HepG2 (cell line): ENCODE data around the gene NPR3. TPM values are rescaled to one million over a fixed set of nuclear protein-coding genes. Genes with fewer than 3 reads are reported as not detected.

Experiments used
- ATAC-seq: fragments of 200-7000 bp; cut with Tn5 transposase; 3 replicates; pipeline ENCODE4 v1.9.1; 2020; ENCODE audit warnings: mild to moderate bottlenecking, moderate library complexity
- BruUV-seq: library from RNA; stranded (reverse); fragments of 400-500 nt; replicated peaks from 2 replicates; lab custom pipeline; 2021; lab: Mats Ljungman, UMichigan
- CTCF ChIA-PET: fragments of 300-600 bp; formaldehyde crosslinking; extraction: SDS; loops from one replicate; lab custom pipeline; 2021; ENCODE audit warnings: low total read pairs, inconsistent platforms, low intra/inter-chr PET ratio; lab: Yijun Ruan, JAX
- POLR2A ChIA-PET: fragments of 350-600 bp; sonication (Branson Sonifier 250); formaldehyde crosslinking; loops from one replicate; lab custom pipeline; 2020; ENCODE audit warnings: antibody characterized with exemption, inconsistent platforms; lab: Yijun Ruan, JAX
- DNase-seq: peaks from one replicate; pipeline ENCODE4 v3.0.0-alpha.2; 2015; ENCODE audit warnings: low spot score
- FAIRE-seq: peaks from 3 replicates; lab custom pipeline; 2011; peaks lifted over from hg19 to GRCh38; lab: Jason Lieb, UNC
- H2AFZ ChIP-seq: one replicate; pipeline ENCODE4 v1.6.1; 2011; ENCODE audit warnings: low read length, inconsistent platforms
- H3K27ac ChIP-seq: fragments of 300-600 bp; 3 replicates; pipeline ENCODE4 v1.8.0; 2011; ENCODE audit warnings: mixed run types, mild to moderate bottlenecking, mixed read lengths, low read length, inconsistent platforms; ENCODE audit not compliant: insufficient read depth; ENCODE audit errors: extremely low read length
- H3K27me3 ChIP-seq, 2 experiments: fragments of 200-600 bp in 1 of 2; 2 replicates in 1 of 2; 3 replicates in 1 of 2; pipeline versions ENCODE4 v1.6.0 to v1.8.0; 2011; ENCODE audit warnings: low read length in 2 of 2, mild to moderate bottlenecking in 2 of 2, moderate library complexity in 2 of 2, inconsistent platforms in 1 of 2; ENCODE audit not compliant: insufficient read depth in 2 of 2, control insufficient read depth in 1 of 2
- H3K36me3 ChIP-seq, 2 experiments: fragments of 200-600 bp in 1 of 2; replicated peaks in 1 of 2; 2 replicates in 1 of 2; 3 replicates in 1 of 2; pipeline versions ENCODE4 v1.5.1 to v1.8.0; 2011; ENCODE audit warnings: low read length in 2 of 2, inconsistent platforms in 1 of 2; ENCODE audit not compliant: insufficient read depth in 2 of 2, control insufficient read depth in 1 of 2
- H3K4me1 ChIP-seq: 2 replicates; pipeline ENCODE4 v1.5.1; 2012; ENCODE audit warnings: low read length, inconsistent platforms; ENCODE audit not compliant: insufficient read depth
- H3K4me2 ChIP-seq: 2 replicates; pipeline ENCODE4 v1.6.0; 2011; ENCODE audit warnings: low read depth, low read length, inconsistent platforms
- H3K4me3 ChIP-seq, 3 experiments: fragments of 200-600 bp in 1 of 3; sonication (generic), shearing (Covaris generic) in 1 of 3; replicated peaks in 1 of 3; 2 replicates each; pipeline ENCODE4 v1.5.1; 2011 to 2016; ENCODE audit warnings: low read length in 3 of 3, inconsistent platforms in 2 of 3, low read depth in 2 of 3, mild to moderate bottlenecking in 2 of 3, control low read depth in 1 of 3, mixed read lengths in 1 of 3; ENCODE audit not compliant: insufficient read depth in 1 of 3
- H3K79me2 ChIP-seq: one replicate; pipeline ENCODE4 v1.6.1; 2011; ENCODE audit warnings: low read length, inconsistent platforms; ENCODE audit not compliant: insufficient read depth
- H3K9ac ChIP-seq: 2 replicates; pipeline ENCODE4 v1.6.0; 2011; ENCODE audit warnings: mild to moderate bottlenecking, low read depth, low read length, inconsistent platforms; ENCODE audit not compliant: insufficient read depth
- H3K9me3 ChIP-seq: 2 replicates; pipeline ENCODE4 v1.5.1; 2012; ENCODE audit warnings: mild to moderate bottlenecking, low read length
- H4K20me1 ChIP-seq: 2 replicates; pipeline ENCODE4 v1.6.0; 2011; ENCODE audit warnings: inconsistent platforms, mild to moderate bottlenecking, low read length, moderate library complexity; ENCODE audit not compliant: insufficient read depth
- BORCS8-MEF2B ChIP-seq: sonication (generic); formaldehyde crosslinking; IDR thresholded peaks from 2 replicates; pipeline ENCODE4 v1.8.0; 2022; ENCODE audit warnings: mild to moderate bottlenecking, missing genetic modification reagents
- BRD4 ChIP-seq: sonication (generic); formaldehyde crosslinking; IDR thresholded peaks from 2 replicates; pipeline ENCODE4 v1.4.0; 2020; ENCODE audit warnings: missing genetic modification reagents
- CCDC6 ChIP-seq: sonication (generic); formaldehyde crosslinking; IDR thresholded peaks from 2 replicates; pipeline ENCODE4 v1.8.1; 2022; ENCODE audit warnings: mild to moderate bottlenecking, missing genetic modification reagents, moderate library complexity
- CENPX ChIP-seq: sonication (generic); formaldehyde crosslinking; IDR thresholded peaks from 2 replicates; pipeline ENCODE4 v1.9.0; 2021; ENCODE audit warnings: mild to moderate bottlenecking, missing genetic modification reagents, moderate library complexity
- DPF2 ChIP-seq: sonication (generic); formaldehyde crosslinking; IDR thresholded peaks from 2 replicates; pipeline ENCODE4 v1.4.0; 2020; ENCODE audit warnings: mild to moderate bottlenecking, low read depth, missing genetic modification reagents, borderline replicate concordance
- FOXC1 ChIP-seq: sonication (generic); formaldehyde crosslinking; IDR thresholded peaks from 2 replicates; pipeline ENCODE4 v1.8.0; 2022; ENCODE audit warnings: mild to moderate bottlenecking, missing genetic modification reagents, borderline replicate concordance
- FOXO1 ChIP-seq: sonication (generic); formaldehyde crosslinking; IDR thresholded peaks from 2 replicates; pipeline ENCODE4 v1.4.0; 2020; ENCODE audit warnings: missing genetic modification reagents
- HCFC1 ChIP-seq: fragments of 150-350 bp; IDR thresholded peaks from 2 replicates; pipeline ENCODE4 v1.6.1; 2014; ENCODE audit warnings: low read depth, low read length
- KMT2A ChIP-seq: sonication (generic); formaldehyde crosslinking; IDR thresholded peaks from 2 replicates; pipeline ENCODE4 v1.4.0; 2020; ENCODE audit warnings: missing genetic modification reagents
- MATR3 ChIP-seq: sonication (generic); formaldehyde crosslinking; IDR thresholded peaks from 2 replicates; pipeline ENCODE4 v1.4.0; 2020; ENCODE audit warnings: missing genetic modification reagents
- MLX ChIP-seq: IDR thresholded peaks from 2 replicates; pipeline ENCODE4 v1.6.1; 2016
- MYC ChIP-seq: sonication (generic); formaldehyde crosslinking; IDR thresholded peaks from 2 replicates; pipeline ENCODE4 v1.9.0; 2021; ENCODE audit warnings: missing genetic modification reagents, borderline replicate concordance
- RFX1 ChIP-seq: fragments of 450-650 bp; IDR thresholded peaks from 2 replicates; pipeline ENCODE4 v1.6.1; 2017
- SP1 ChIP-seq, 2 experiments: fragments of 450-650 bp in 1 of 2; sonication (generic) in 1 of 2; formaldehyde crosslinking in 1 of 2; IDR thresholded peaks; 2 replicates each; pipeline versions ENCODE4 v1.4.0 to v1.6.1; 2016 to 2020; ENCODE audit warnings: missing genetic modification reagents in 1 of 2
- ZC3H13 ChIP-seq: sonication (generic); formaldehyde crosslinking; IDR thresholded peaks from 2 replicates; pipeline ENCODE4 v1.8.1; 2023; ENCODE audit warnings: mild to moderate bottlenecking, missing genetic modification reagents, moderate library complexity
- ZFYVE20 ChIP-seq: sonication (generic); formaldehyde crosslinking; IDR thresholded peaks from 2 replicates; pipeline ENCODE4 v1.8.0; 2023; ENCODE audit warnings: low read depth, mild to moderate bottlenecking, moderate library complexity, missing genetic modification reagents, borderline replicate concordance
- ZNF10 ChIP-seq: sonication (generic); formaldehyde crosslinking; IDR thresholded peaks from 2 replicates; pipeline ENCODE4 v1.4.0; 2020; ENCODE audit warnings: mild to moderate bottlenecking, low read depth, missing genetic modification reagents, borderline replicate concordance
- ZNF205 ChIP-seq: IDR thresholded peaks from 2 replicates; pipeline ENCODE4 v1.6.1; 2018; ENCODE audit warnings: missing biosample characterization, missing genetic modification reagents
- ZNF225 ChIP-seq: sonication (generic); formaldehyde crosslinking; IDR thresholded peaks from 2 replicates; pipeline ENCODE4 v1.4.0; 2020; ENCODE audit warnings: mild to moderate bottlenecking, missing genetic modification reagents
- ZNF710 ChIP-seq: sonication (generic); formaldehyde crosslinking; IDR thresholded peaks from 2 replicates; pipeline ENCODE4 v1.5.0; 2020; ENCODE audit warnings: mild to moderate bottlenecking, missing genetic modification reagents, borderline replicate concordance
- in situ Hi-C: cut with HindIII; loops from 2 replicates; pipeline ENCODE4 v1.10.0; 2017; ENCODE audit warnings: low pct_unique_long_range_greater_than_20kb; ENCODE audit not compliant: extremely low pct_ligation_motif_present
- intact Hi-C: fragments of 100-400 bp; cut with micrococcal nuclease; formaldehyde crosslinking; loops from one replicate; pipeline ENCODE4 v1.10.0; 2022; ENCODE audit not compliant: unreplicated experiment
- polyA plus RNA-seq, 8 experiments: library from polyadenylated mRNA; depleted of rRNA in 3 of 8; stranded (reverse) in 7 of 8; unstranded in 1 of 8; fragments of >200 nt; fragmentation: Illumina TruSeq in 4 of 8; extraction: Trizol in 4 of 8; gene quantifications; 2 replicates each; pipeline versions ENCODE4 v1.2.1 to v1.2.3, GENCODE V29; 2011 to 2016; ENCODE audit warnings: low read depth in 4 of 8, missing spikeins in 1 of 8, mixed read lengths in 1 of 8; ENCODE audit not compliant: insufficient read depth in 1 of 8
- total RNA-seq, 5 experiments: library from RNA; depleted of rRNA; stranded (reverse); fragments of >200 nt; fragmentation: Illumina TruSeq; extraction: Trizol; gene quantifications; 2 replicates each; pipeline ENCODE4 v1.2.3, GENCODE V29; 2016; ENCODE audit warnings: low read depth in 1 of 5

NPR3 gene
- total and polyA plus RNA-seq, 2 of the 13 experiments (the other 11 are each of a cell fraction or from before 2014, with no cell fraction given): 0.01 TPM; not detected in 1

- no peak for DNase-seq
- no peaks in the 10 kb centered on the region for H3K9me3 ChIP-seq
- no TSS peak for BruUV-seq
- in situ Hi-C loops: no loop called here
- POLR2A ChIA-PET: no interaction called here
- no peak overlapping the region for H3K4me2 ChIP-seq
- no peak overlapping the region for H3K4me3 ChIP-seq
- TF ChIP-seq ZNF205 (CRISPR knock-in tag) (no peak), MYC (CRISPR knock-in tag) (no peak), BORCS8-MEF2B (CRISPR knock-in tag) (no peak), ZNF225 (CRISPR knock-in tag) (no peak), DPF2 (CRISPR knock-in tag) (no peak), SP1 (IDR thresholded peaks at IDR 0.05) (no peak), SP1 (CRISPR knock-in tag; IDR thresholded peaks at IDR 0.05) (no peak), MLX (CRISPR knock-in tag) (no peak), FOXO1 (CRISPR knock-in tag) (no peak), KMT2A (no peak), CCDC6 (CRISPR knock-in tag) (no peak), ZNF10 (CRISPR knock-in tag) (no peak), ZC3H13 (CRISPR knock-in tag) (no peak), HCFC1 (no peak), MATR3 (CRISPR knock-in tag) (no peak), CENPX (no peak), ZFYVE20 (no peak), BRD4 (CRISPR knock-in tag) (no peak), RFX1 (no peak), FOXC1 (CRISPR knock-in tag) (no peak), ZNF710 (no peak)
- no peaks in the 10 kb centered on the region for H3K36me3 ChIP-seq
- ATAC-seq: no peak
- H4K20me1 ChIP-seq: no peaks in the 10 kb centered on the region
- CTCF ChIA-PET: no interaction called here
- no peak for FAIRE-seq
- no peak overlapping the region for H3K9ac ChIP-seq
- intact Hi-C loops: no loop called here
- no peaks in the 10 kb centered on the region for H3K4me1 ChIP-seq
- H3K79me2 ChIP-seq: no peaks in the 10 kb centered on the region
- H2AFZ ChIP-seq: no peak overlapping the region
- H3K27ac ChIP-seq: no peak overlapping the region
- no peaks in the 10 kb centered on the region for H3K27me3 ChIP-seq
Measured at GRCh38 chr5:32833663-32834062, 122.5 kb downstream of the NPR3 start.
